ENCODE data around the gene LCE1E. TPM values are rescaled to one million over a fixed set of nuclear protein-coding genes. Genes with fewer than 3 reads are reported as not detected.

LCE1E gene
- total RNA-seq, 1 donor from 2014 or later, result not detected

- Mint-ChIP-seq H3K4me3 (no peak overlapping the region), H3K9me3 (peaks cover 31% of the 10 kb centered on the region), H3K36me3 (ENCODE audit: low read depth) (peaks cover 9% of the 10 kb centered on the region), H3K4me1 (no peaks in the 10 kb centered on the region), H3K27me3 (ENCODE audit: low read depth) (no peaks in the 10 kb centered on the region), H3K27ac (ENCODE audit: unreplicated experiment) (no peak overlapping the region)
- TF ChIP-seq CTCF (conservative IDR thresholded peaks at IDR 0.05), result no peak
- no peak for DNase-seq (ENCODE audit: low read depth, low spot score)
Measured at GRCh38 chr1:152756872-152757271, 29.2 kb upstream of the LCE1E start.

DNA sequence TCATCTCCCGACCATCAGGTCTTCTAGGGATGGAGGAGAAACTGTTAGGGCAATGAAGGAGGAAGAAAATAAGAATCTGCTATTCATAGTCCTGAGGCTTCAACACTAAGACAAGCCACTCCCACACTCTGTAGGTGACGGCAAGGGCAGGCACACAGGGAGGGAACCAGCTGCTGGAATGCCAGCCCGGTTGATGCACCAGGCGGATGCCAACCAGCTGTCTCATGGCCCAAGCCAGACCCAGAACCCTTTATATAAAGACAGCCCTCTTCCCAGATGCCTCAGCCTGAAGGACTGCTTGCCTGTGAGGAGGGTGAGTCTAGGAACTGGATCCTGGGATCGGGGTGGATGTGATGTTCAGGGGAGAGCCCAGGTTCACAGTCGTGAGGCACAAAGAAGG, 28.3 kb upstream of the LCE1E start, which contains the start of gene KPRP:
Gene KPRP, plus strand, starts transcription at position 279 of the 400 bp plus-strand sequence. CDS start 1,564 bp downstream, outside the sequence.
- TF ChIP-seq CTCF (conservative IDR thresholded peaks at IDR 0.05), result no peak
- no peak within 1 kb of the TSS for H3K27ac Mint-ChIP-seq (ENCODE audit: unreplicated experiment)
- peaks cover 28% of the 10 kb centered on the region for H3K9me3 Mint-ChIP-seq
- H3K4me3 Mint-ChIP-seq, result no peak within 1 kb of the TSS
- H3K27me3 Mint-ChIP-seq (ENCODE audit: low read depth), result no peaks in the 10 kb centered on the region
- DNase-seq (ENCODE audit: low read depth, low spot score), result no peak
- H3K36me3 Mint-ChIP-seq (ENCODE audit: low read depth), result peaks cover 11% of the 10 kb centered on the region
- H3K4me1 Mint-ChIP-seq, result no peaks in the 10 kb centered on the region

GRCh38 chr1:152758636-152759035, 27.4 kb upstream of the LCE1E start:
- peaks cover 19% of the 10 kb centered on the region for H3K9me3 Mint-ChIP-seq
- H3K4me3 Mint-ChIP-seq, result no peak overlapping the region
- H3K36me3 Mint-ChIP-seq (ENCODE audit: low read depth), result peaks cover 11% of the 10 kb centered on the region
- TF ChIP-seq CTCF (conservative IDR thresholded peaks at IDR 0.05), result no peak
- H3K4me1 Mint-ChIP-seq, result no peaks in the 10 kb centered on the region
- H3K27me3 Mint-ChIP-seq (ENCODE audit: low read depth), result no peaks in the 10 kb centered on the region
- H3K27ac Mint-ChIP-seq (ENCODE audit: unreplicated experiment), result no peak overlapping the region
- DNase-seq (ENCODE audit: low read depth, low spot score), result no peak

- peaks cover 13% of the 10 kb centered on the region for H3K36me3 Mint-ChIP-seq (ENCODE audit: low read depth)
- no peaks in the 10 kb centered on the region for H3K4me1 Mint-ChIP-seq
- no peak overlapping the region for H3K27ac Mint-ChIP-seq (ENCODE audit: unreplicated experiment)
- no peak for TF ChIP-seq CTCF (conservative IDR thresholded peaks at IDR 0.05)
- no peak for DNase-seq (ENCODE audit: low read depth, low spot score)
- peaks cover 15% of the 10 kb centered on the region for H3K9me3 Mint-ChIP-seq
- no peak overlapping the region for H3K4me3 Mint-ChIP-seq
- no peaks in the 10 kb centered on the region for H3K27me3 Mint-ChIP-seq (ENCODE audit: low read depth)
Measured at GRCh38 chr1:152759453-152760173, 26.4 kb upstream of the LCE1E start.

DNA sequence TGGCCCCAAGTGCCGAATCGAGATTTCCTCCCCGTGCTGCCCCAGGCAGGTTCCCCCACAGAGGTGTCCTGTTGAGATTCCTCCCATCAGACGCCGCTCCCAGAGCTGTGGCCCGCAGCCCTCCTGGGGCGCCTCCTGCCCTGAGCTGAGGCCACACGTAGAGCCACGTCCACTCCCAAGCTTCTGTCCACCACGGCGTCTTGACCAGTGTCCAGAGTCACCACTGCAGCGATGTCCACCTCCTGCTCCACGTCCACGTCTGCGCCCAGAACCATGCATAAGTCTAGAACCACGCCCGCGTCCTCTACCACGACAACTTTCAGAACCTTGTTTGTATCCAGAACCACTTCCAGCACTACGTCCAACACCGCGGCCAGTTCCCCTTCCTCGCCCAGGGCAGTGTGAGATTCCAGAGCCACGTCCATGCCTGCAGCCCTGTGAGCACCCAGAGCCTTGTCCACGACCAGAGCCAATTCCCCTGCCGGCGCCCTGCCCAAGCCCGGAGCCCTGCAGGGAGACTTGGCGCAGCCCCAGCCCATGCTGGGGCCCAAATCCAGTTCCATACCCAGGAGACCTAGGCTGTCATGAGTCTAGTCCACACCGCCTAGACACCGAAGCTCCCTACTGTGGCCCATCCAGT, 25.4 kb upstream of the LCE1E start:
- TF ChIP-seq CTCF (conservative IDR thresholded peaks at IDR 0.05), result no peak
- Mint-ChIP-seq H3K4me1 (no peaks in the 10 kb centered on the region), H3K9me3 (peaks cover 13% of the 10 kb centered on the region), H3K36me3 (ENCODE audit: low read depth) (peaks cover 15% of the 10 kb centered on the region), H3K4me3 (no peak overlapping the region), H3K27me3 (ENCODE audit: low read depth) (no peaks in the 10 kb centered on the region), H3K27ac (ENCODE audit: unreplicated experiment) (no peak overlapping the region)
- DNase-seq (ENCODE audit: low read depth, low spot score), result no peak

Data from neural crest cell (in vitro differentiated cells).